Breast epithelium (tissue), 4 donors: ENCODE measurements around the gene CSTB. TPM values are rescaled to one million over a fixed set of nuclear protein-coding genes. Genes with fewer than 3 reads are reported as not detected.

Experiments used
- DNase-seq, 2 donors: peaks; one replicate each; pipeline ENCODE4 v3.0.0-alpha.2; 2019; ENCODE audit warnings: low spot score in 2 of 2
- H3K27ac ChIP-seq, 2 donors: fragments of 200-600 bp; sonication (generic) in 1 of 2; one replicate each; pipeline ENCODE4 v1.5.1; 2016 to 2019; ENCODE audit warnings: mild to moderate bottlenecking in 1 of 2
- H3K27me3 ChIP-seq, 2 donors: fragments of 200-600 bp; sonication (generic) in 1 of 2; one replicate each; pipeline versions ENCODE4 v1.5.1 to v1.6.0; 2017 to 2019; ENCODE audit warnings: control low read depth in 1 of 2, mild to moderate bottlenecking in 1 of 2
- H3K36me3 ChIP-seq: fragments of 200-600 bp; one replicate; pipeline ENCODE4 v1.5.1; 2019
- H3K4me1 ChIP-seq, 2 donors: fragments of 200-600 bp; sonication (generic); one replicate each; pipeline ENCODE4 v1.5.1; 2016 to 2019; ENCODE audit warnings: control low read depth in 1 of 2
- H3K4me3 ChIP-seq, 3 donors: fragments of 200-600 bp; sonication (generic); 1 replicate in 2 of 3; 2 replicates in 1 of 3; pipeline ENCODE4 v1.5.1; 2016 to 2019; ENCODE audit warnings: mild to moderate bottlenecking in 3 of 3, moderate library complexity in 2 of 3
- H3K9me3 ChIP-seq, 2 donors: fragments of 200-600 bp; sonication (generic) in 1 of 2; one replicate each; pipeline ENCODE4 v1.5.1; 2016 to 2019; ENCODE audit warnings: control low read depth in 1 of 2
- POLR2A ChIP-seq: fragments of 450-650 bp; IDR thresholded peaks from one replicate; pipeline ENCODE4 v1.6.1; 2016; ENCODE audit warnings: antibody characterized with exemption, mild to moderate bottlenecking, moderate library complexity
- POLR2AphosphoS5 ChIP-seq, 3 donors: sonication (generic); formaldehyde crosslinking; IDR thresholded peaks; one replicate each; pipeline ENCODE4 v1.6.1; 2017; ENCODE audit warnings: antibody characterized with exemption in 3 of 3
- intact Hi-C: fragments of 100-400 bp; cut with DNase I; formaldehyde crosslinking; loops from one replicate; pipeline ENCODE4 v1.15.1; 2023; ENCODE audit warnings: low total_unique reads
- total RNA-seq, 3 donors: library from RNA; depleted of rRNA; stranded (reverse); fragments of >200 nt; gene quantifications; one replicate each; pipeline ENCODE4 v1.1.0, GENCODE V29; 2016
- TF ChIP-seq, protein P1 (sequence below), 3 donors: fragments of 450-650 bp; IDR thresholded peaks; one replicate each; pipeline ENCODE4 v1.5.1; 2016 to 2017; ENCODE audit warnings: antibody characterized with exemption in 3 of 3, mild to moderate bottlenecking in 3 of 3, moderate library complexity in 3 of 3

The CSTB gene
- total RNA-seq, 3 donors from 2014 or later, result 12.1 to 16.8 (median 16.8) TPM

DNA sequence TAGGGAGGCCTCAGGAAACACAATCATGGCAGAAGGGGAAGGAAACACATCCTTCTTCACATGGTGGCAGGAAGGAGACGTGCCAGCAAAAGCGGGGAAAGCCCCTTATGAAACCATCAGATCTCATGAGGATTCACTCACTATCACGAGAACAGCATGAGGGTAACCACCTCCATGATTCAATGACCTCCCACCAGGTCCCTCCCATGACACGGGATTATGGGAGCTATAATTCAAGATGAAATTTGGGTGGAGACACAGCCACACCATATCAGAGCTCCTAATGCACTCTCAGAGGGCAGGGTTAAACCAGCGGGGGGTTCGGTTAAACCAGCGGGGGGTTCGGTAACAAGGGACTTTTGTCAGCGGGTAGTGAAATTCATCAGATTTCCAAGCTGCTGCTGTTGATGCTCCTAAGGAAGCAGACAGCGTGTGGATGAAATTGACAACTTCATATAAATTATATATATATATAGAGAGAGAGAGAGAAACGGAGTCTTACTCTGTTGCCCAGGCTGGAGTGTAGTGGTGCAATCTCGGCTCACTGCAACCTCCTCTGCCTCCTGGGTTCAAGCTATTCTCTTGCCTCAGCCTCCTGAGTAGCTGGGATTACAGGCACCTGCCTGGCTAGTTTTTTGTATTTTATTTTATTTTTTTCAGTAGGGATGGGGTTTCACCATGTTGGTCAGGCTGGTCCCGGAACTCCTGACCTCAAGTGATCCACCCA lies 4.2 kb downstream of the CSTB start:
- peaks cover 0 to 7% of the 10 kb centered on the region in 2 donors for H3K4me1 ChIP-seq
- H3K4me3 ChIP-seq, result no peak overlapping the region
- no peaks in the 10 kb centered on the region for H3K27me3 ChIP-seq
- no peak overlapping the region for H3K27ac ChIP-seq
- peaks cover 7% of the 10 kb centered on the region for H3K36me3 ChIP-seq
- H3K9me3 ChIP-seq, result no peaks in the 10 kb centered on the region
- intact Hi-C loops, result no loop called here
- DNase-seq, result no peak
- TF ChIP-seq, protein P1, sequence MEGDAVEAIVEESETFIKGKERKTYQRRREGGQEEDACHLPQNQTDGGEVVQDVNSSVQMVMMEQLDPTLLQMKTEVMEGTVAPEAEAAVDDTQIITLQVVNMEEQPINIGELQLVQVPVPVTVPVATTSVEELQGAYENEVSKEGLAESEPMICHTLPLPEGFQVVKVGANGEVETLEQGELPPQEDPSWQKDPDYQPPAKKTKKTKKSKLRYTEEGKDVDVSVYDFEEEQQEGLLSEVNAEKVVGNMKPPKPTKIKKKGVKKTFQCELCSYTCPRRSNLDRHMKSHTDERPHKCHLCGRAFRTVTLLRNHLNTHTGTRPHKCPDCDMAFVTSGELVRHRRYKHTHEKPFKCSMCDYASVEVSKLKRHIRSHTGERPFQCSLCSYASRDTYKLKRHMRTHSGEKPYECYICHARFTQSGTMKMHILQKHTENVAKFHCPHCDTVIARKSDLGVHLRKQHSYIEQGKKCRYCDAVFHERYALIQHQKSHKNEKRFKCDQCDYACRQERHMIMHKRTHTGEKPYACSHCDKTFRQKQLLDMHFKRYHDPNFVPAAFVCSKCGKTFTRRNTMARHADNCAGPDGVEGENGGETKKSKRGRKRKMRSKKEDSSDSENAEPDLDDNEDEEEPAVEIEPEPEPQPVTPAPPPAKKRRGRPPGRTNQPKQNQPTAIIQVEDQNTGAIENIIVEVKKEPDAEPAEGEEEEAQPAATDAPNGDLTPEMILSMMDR (IDR thresholded peaks at IDR 0.05), result no peak
- no peak for TF ChIP-seq POLR2A
- TF ChIP-seq POLR2AphosphoS5 (IDR thresholded peaks at IDR 0.05), result no peak

DNA sequence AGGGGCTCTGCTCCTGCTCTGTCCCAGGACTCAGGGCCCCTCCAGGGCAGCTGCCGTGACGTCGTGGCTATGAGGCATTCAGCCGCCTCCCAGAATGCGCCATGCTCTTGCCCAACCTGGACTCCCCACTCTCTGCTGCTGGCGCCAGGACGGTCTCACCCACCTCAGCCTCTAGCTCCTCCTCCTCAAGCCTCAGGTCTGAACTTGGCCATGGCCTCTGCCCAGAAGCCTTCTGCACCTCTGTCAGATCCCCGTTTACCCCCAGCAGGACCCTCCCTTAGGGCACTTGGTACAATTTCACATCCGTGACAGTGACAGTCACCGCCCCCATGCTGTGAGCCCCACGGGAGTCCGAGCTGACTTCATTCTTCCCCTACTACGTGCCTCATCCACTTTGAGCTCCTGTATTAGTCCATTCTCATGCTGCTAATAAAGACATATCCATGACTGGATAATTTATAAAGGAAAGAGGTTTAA lies 4.9 kb downstream of the CSTB start:
- TF ChIP-seq POLR2AphosphoS5 (IDR thresholded peaks at IDR 0.05), result no peak
- TF ChIP-seq, protein P1 (IDR thresholded peaks at IDR 0.05), result no peak
- no peak for TF ChIP-seq POLR2A
- Histone ChIP-seq H3K4me1 (peaks cover 0 to 7% of the 10 kb centered on the region in 2 donors), H3K4me3 (no peak overlapping the region), H3K36me3 (peaks cover 7% of the 10 kb centered on the region), H3K9me3 (no peaks in the 10 kb centered on the region), H3K27ac (no peak overlapping the region), H3K27me3 (no peaks in the 10 kb centered on the region)
- intact Hi-C loops, result no loop called here
- no peak for DNase-seq

DNA sequence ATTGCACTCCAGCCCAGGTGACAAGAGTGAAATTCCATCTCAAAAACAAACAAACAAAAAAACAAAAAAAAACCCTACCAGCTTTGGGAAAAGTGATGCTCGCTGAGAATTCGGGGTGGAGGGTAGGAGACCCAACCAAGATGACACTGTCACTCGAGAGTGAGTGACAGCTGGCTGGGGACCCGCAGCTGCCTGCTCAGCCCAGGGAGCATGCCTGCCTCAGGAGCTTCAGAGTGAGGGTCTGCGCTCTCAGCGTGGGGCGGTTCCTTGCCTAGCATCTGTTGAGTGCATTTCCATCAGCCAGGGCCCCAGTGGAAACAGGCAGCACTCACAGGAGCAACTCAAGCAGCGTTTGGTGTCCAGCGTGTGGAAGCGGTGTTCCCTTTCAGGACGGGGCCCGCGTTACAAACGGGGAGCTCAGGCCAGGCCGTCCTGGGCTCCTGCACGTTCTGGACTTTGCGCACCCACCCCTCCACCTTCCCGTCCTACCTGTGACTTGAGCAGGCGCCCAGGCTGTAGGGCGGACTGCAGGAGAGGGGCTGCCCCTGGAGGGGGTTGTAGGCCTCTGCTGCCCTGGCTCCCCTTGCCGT lies 5.9 kb downstream of the CSTB start:
- intact Hi-C loops, result no loop called here
- Histone ChIP-seq H3K9me3 (no peaks in the 10 kb centered on the region), H3K4me1 (peaks cover 0 to 3% of the 10 kb centered on the region in 2 donors), H3K36me3 (peaks cover 7% of the 10 kb centered on the region), H3K4me3 (no peak overlapping the region), H3K27ac (no peak overlapping the region), H3K27me3 (no peaks in the 10 kb centered on the region)
- TF ChIP-seq POLR2A, result no peak
- TF ChIP-seq, protein P1 (IDR thresholded peaks at IDR 0.05), result no peak
- no peak for TF ChIP-seq POLR2AphosphoS5 (IDR thresholded peaks at IDR 0.05)
- DNase-seq, result no peak

DNA sequence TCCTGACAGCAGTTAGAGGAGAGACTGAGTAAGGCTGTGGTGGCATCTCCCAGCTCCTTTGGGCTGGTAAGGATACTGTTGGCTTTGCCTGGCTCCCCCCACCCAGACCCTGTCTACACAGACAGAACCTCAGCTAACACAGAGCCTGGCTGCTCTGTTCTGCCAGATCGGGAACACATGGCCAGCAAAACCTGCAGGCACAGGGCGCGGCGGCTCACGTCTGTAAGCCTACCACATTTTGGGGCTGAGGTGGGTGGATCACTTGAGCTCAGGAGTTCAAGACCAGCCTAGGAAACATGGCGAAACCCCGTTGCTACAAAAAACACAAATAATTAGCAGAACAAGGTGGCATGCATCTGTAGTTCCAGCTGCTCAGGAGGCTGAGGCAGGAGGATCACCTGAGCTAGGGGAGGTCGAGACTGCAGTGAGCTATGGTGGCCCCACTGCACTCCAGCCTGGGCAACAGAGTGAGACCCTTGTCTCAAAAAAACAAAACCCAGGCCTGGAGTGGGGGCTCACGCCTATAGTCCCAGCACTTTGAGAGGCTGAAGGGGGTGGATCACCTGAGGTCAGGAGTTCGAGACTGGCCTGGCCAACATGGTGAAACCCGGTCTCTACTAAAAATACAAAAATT lies 6.7 kb downstream of the CSTB start:
- no peak overlapping the region for H3K4me3 ChIP-seq
- intact Hi-C loops, result no loop called here
- no peaks in the 10 kb centered on the region for H3K27me3 ChIP-seq
- H3K4me1 ChIP-seq, result no peaks in the 10 kb centered on the region
- TF ChIP-seq, protein P1 (IDR thresholded peaks at IDR 0.05), result no peak
- no peak for TF ChIP-seq POLR2A
- H3K36me3 ChIP-seq, result peaks cover 7% of the 10 kb centered on the region
- H3K27ac ChIP-seq, result no peak overlapping the region
- DNase-seq, result no peak
- H3K9me3 ChIP-seq, result no peaks in the 10 kb centered on the region

DNA sequence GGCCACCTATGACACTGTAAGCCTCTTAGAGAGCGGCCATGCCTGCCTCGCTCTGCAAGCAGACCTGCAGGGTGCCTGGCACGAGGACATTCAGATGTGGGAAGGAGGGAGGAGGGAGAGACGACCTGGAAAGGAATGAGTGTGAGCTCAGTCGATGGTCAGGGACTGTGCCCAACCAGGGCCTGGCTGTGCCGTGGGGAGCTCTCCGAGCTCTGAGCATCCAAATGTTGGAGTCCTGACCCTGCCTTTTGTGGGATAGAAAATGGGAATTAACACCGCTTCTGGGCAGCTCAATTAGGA lies 7.3 kb downstream of the CSTB start:
- Histone ChIP-seq H3K4me1 (no peaks in the 10 kb centered on the region), H3K36me3 (peaks cover 5% of the 10 kb centered on the region), H3K27ac (peak overlapping the region in 1 of 2 donors; percentile 32), H3K4me3 (no peak overlapping the region), H3K27me3 (no peaks in the 10 kb centered on the region), H3K9me3 (no peaks in the 10 kb centered on the region)
- intact Hi-C loops, result no loop called here
- TF ChIP-seq POLR2AphosphoS5 (IDR thresholded peaks at IDR 0.05), result no peak
- TF ChIP-seq POLR2A, result no peak
- TF ChIP-seq, protein P1 (IDR thresholded peaks at IDR 0.05), result no peak
- DNase-seq, result no peak
